ENCODE measurements around the gene SATB1.

Gene SATB1

DNA sequence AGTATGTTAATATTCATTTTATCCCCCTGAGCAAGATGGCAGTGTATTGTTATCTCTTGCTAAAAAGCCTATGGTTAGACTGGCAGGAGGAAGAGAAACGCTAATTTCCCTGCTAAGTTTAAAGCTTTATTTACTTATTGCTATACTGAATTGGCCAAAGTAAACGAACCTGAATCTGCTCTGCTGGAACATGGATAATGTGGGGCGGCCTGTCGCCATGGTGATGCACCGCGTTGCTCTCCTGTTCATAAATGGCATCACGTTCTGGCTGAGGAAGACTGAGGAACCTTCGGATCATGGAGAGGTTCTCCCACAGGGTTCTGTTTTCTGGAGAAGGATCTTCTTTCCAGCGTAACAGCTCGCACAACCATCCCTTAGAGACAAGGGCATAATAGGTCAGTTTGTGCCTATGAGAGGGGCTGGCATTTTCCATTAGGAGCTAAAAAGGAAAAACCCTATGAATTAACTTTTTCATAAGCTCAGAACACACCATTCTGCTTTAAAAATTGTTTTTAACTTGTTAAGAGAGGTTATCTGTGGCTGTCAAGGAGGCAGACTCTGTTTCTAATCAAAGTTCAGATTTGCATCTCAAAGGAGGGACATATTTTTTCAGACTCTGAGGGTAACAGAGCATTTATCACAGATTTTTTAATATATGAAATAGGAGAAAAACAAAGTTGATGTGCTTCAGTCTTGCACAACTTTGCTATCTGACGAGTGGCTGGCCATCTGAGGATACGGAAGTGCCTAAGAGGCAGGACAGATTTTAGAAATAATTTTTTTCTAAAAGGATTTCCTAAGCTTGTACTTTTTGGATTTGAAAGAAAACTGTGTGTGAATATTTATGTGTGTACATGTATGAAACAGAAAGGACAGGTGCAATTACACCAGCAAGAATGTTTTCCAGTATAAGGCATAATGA lies 73.1 kb downstream of the SATB1 start:
- no peaks in the 10 kb centered on the region for H3K79me2 ChIP-seq (ENCODE audit: insufficient read depth, low read length)
- no peaks in the 10 kb centered on the region for H3K4me1 ChIP-seq (ENCODE audit: insufficient read depth, low read length, poor library complexity, severe bottlenecking)
- H2AFZ ChIP-seq (ENCODE audit: low read length), result no peak overlapping the region
- TF ChIP-seq, protein P1, sequence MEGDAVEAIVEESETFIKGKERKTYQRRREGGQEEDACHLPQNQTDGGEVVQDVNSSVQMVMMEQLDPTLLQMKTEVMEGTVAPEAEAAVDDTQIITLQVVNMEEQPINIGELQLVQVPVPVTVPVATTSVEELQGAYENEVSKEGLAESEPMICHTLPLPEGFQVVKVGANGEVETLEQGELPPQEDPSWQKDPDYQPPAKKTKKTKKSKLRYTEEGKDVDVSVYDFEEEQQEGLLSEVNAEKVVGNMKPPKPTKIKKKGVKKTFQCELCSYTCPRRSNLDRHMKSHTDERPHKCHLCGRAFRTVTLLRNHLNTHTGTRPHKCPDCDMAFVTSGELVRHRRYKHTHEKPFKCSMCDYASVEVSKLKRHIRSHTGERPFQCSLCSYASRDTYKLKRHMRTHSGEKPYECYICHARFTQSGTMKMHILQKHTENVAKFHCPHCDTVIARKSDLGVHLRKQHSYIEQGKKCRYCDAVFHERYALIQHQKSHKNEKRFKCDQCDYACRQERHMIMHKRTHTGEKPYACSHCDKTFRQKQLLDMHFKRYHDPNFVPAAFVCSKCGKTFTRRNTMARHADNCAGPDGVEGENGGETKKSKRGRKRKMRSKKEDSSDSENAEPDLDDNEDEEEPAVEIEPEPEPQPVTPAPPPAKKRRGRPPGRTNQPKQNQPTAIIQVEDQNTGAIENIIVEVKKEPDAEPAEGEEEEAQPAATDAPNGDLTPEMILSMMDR (conservative IDR thresholded peaks at IDR 0.05; ENCODE audit: low read length), result no peak
- no peak for TF ChIP-seq EZH2phosphoT487 (IDR thresholded peaks at IDR 0.05; ENCODE audit: borderline replicate concordance)
- H3K9me3 ChIP-seq (ENCODE audit: insufficient read depth, low read depth, low read length), result no peaks in the 10 kb centered on the region
- H3K4me2 ChIP-seq (ENCODE audit: low read depth, low read length, poor library complexity, severe bottlenecking), result no peak overlapping the region
- no peak overlapping the region for H3K9ac ChIP-seq (ENCODE audit: low read depth, low read length, poor library complexity, severe bottlenecking)
- no peaks in the 10 kb centered on the region for H3K9me2 ChIP-seq (replicated peaks; ENCODE audit: low read depth, low read length)
- H3K4me3 ChIP-seq (ENCODE audit: low read length, poor library complexity, severe bottlenecking), result no peak overlapping the region
- no peaks in the 10 kb centered on the region for H3K27me3 ChIP-seq (ENCODE audit: insufficient read depth, low read length, poor library complexity, severe bottlenecking)
- H3K36me3 ChIP-seq (ENCODE audit: insufficient read depth, low read length), result peaks cover 46% of the 10 kb centered on the region
- H3F3A ChIP-seq (ENCODE audit: low read depth), result 0 out of 2 replicates have a peak, but pooled peaks cover 3% of the 10 kb centered on the region
- H4K20me1 ChIP-seq (ENCODE audit: insufficient read depth, low read length, poor library complexity, severe bottlenecking), result no peaks in the 10 kb centered on the region

DNA sequence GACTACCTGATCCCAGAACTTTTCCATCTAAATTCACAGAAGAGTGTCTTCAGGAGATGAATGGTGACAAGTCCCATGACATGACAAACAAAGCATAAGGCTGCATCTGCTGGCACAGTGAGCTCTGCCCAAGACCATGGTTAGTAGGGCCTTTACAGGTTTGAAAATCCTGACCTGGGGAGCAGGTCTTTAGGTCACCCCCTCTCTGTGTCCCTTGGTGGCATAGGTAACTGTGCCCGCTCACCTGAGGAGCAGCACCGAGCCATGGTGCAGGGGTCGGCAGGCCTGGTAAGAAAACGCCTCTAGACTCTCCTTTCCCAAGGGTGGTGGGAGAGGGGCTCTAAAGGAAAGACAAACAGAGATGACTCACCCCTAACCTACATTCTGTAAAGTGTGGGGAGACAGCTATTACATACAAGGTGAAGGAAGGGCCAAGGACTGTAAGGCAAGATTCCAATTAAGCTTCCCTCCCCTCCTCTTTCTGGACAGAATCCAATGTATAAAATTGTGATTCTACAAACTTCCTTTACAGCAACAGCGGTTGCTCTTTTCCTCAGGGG lies 74.0 kb downstream of the SATB1 start:
- Histone ChIP-seq H3K4me3 (ENCODE audit: low read length, poor library complexity, severe bottlenecking) (no peak overlapping the region), H3K9me2 (replicated peaks; ENCODE audit: low read depth, low read length) (no peaks in the 10 kb centered on the region), H3K27me3 (ENCODE audit: insufficient read depth, low read length, poor library complexity, severe bottlenecking) (no peaks in the 10 kb centered on the region), H3K36me3 (ENCODE audit: insufficient read depth, low read length) (peaks cover 46% of the 10 kb centered on the region), H3K79me2 (ENCODE audit: insufficient read depth, low read length) (no peaks in the 10 kb centered on the region), H2AFZ (ENCODE audit: low read length) (no peak overlapping the region), H3K9me3 (ENCODE audit: insufficient read depth, low read depth, low read length) (no peaks in the 10 kb centered on the region), H3F3A (ENCODE audit: low read depth) (0 out of 2 replicates have a peak, but pooled peaks cover 3% of the 10 kb centered on the region), H3K4me2 (ENCODE audit: low read depth, low read length, poor library complexity, severe bottlenecking) (no peak overlapping the region), H3K9ac (ENCODE audit: low read depth, low read length, poor library complexity, severe bottlenecking) (no peak overlapping the region), H4K20me1 (ENCODE audit: insufficient read depth, low read length, poor library complexity, severe bottlenecking) (no peaks in the 10 kb centered on the region), H3K4me1 (ENCODE audit: insufficient read depth, low read length, poor library complexity, severe bottlenecking) (no peaks in the 10 kb centered on the region)
- no peak for TF ChIP-seq EZH2phosphoT487 (IDR thresholded peaks at IDR 0.05; ENCODE audit: borderline replicate concordance)
- TF ChIP-seq, protein P1 (conservative IDR thresholded peaks at IDR 0.05; ENCODE audit: low read length), result no peak

DNA sequence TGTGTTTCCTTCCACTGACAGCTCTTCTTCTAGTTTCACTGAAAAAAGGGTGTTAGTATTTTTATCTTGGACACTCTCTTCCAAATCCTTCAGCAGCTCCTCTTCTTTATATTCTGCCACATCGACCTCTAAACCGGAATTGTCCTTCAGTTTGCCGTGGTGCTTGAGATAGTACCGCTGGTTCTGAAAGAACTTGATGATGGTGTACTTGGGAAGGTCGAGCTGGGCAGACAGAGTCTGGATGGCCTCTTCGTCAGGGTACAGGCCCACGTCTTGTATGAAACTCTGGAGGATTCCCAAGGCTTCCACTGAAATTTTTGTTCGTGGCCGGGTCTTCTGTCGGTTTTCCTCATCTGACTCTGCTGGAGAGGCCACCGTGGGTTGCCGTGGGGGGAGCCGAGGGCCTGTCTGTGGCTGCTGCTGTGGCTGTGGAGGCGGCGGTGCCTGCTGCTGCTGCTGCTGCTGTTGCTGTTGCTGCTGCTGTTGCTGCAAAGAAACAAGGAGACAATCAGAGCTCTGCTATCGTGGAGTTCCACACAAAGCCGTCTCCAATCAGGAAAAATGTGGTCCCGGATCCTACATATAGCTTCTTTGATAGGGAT lies 75.8 kb downstream of the SATB1 start:
- H4K20me1 ChIP-seq (ENCODE audit: insufficient read depth, low read length, poor library complexity, severe bottlenecking), result no peaks in the 10 kb centered on the region
- H2AFZ ChIP-seq (ENCODE audit: low read length), result no peak overlapping the region
- H3K79me2 ChIP-seq (ENCODE audit: insufficient read depth, low read length), result no peaks in the 10 kb centered on the region
- no peak overlapping the region for H3K4me3 ChIP-seq (ENCODE audit: low read length, poor library complexity, severe bottlenecking)
- no peaks in the 10 kb centered on the region for H3K9me3 ChIP-seq (ENCODE audit: insufficient read depth, low read depth, low read length)
- 0 out of 2 replicates have a peak, but pooled peaks cover 3% of the 10 kb centered on the region for H3F3A ChIP-seq (ENCODE audit: low read depth)
- H3K27me3 ChIP-seq (ENCODE audit: insufficient read depth, low read length, poor library complexity, severe bottlenecking), result no peaks in the 10 kb centered on the region
- TF ChIP-seq, protein P1 (conservative IDR thresholded peaks at IDR 0.05; ENCODE audit: low read length), result no peak
- TF ChIP-seq EZH2phosphoT487 (IDR thresholded peaks at IDR 0.05; ENCODE audit: borderline replicate concordance), result no peak
- no peaks in the 10 kb centered on the region for H3K4me1 ChIP-seq (ENCODE audit: insufficient read depth, low read length, poor library complexity, severe bottlenecking)
- no peak overlapping the region for H3K9ac ChIP-seq (ENCODE audit: low read depth, low read length, poor library complexity, severe bottlenecking)
- no peak overlapping the region for H3K4me2 ChIP-seq (ENCODE audit: low read depth, low read length, poor library complexity, severe bottlenecking)
- H3K36me3 ChIP-seq (ENCODE audit: insufficient read depth, low read length), result peaks cover 46% of the 10 kb centered on the region
- H3K9me2 ChIP-seq (replicated peaks; ENCODE audit: low read depth, low read length), result no peaks in the 10 kb centered on the region
